OCI-M2 (cell line): ENCODE measurements around the gene NCAPH2.

ENCODE experiments used
- DNase-seq: peaks from one replicate; lab custom pipeline; 2025; ENCODE audit not compliant: unreplicated experiment; lab: John Stamatoyannopoulos, UW

Gene NCAPH2

GRCh38 chr22:50545522-50546325 lies 37.7 kb downstream of the NCAPH2 start, which contains the start of gene KLHDC7B:
KLHDC7B (plus strand) TSS chr22:50545899; CDS start chr22:50546244, 345 bp downstream.
- no peak for DNase-seq

DNA sequence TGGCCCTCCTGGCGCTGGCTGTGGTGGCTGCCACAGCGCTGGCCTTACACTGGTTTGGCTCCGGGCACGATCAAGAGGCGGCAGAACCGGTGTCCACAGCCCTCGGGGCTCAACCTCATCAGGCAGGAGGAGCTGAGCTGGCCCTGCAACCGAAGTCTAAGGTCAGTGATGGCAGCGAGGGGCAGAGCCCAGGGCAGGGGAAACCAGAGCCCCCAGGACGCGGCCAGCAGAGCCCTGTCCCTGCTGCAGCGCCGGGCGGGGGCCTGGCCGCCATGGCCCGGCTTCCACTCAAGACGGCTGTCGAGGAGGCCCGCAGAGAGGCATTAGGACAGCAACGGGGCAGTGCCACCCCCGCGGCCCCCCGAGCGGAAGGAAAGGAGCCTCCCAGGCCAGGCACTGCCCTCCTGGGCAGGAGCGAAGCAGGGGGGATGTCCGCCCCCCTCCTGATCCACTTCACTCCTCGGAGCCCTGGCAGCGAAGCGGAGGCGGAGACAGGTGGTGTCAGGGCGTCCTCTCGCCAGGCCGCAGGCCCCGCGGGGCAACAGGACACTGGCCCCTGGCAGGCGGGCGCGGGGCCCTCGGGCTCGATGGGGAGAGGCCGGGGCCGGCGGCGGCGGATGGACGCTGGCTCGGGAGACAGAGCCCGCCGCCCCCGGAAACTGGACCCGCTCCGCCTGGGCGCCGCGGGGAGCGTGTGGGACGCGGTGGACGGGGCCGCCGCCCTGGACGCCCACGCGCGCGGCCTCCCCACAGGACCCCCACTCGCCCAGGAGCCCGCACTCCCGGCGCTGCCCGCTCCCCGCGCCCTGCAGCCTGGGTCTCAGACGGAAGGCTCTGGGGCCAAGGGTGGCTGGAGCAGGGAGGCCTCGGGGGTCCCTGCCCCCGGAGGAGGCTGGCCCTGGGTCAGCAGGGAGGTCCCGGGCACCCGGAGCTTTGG lies 38.6 kb downstream of the NCAPH2 start:
- no peak for DNase-seq

- DNase-seq: no peak
These were observed 39.4 kb downstream of the NCAPH2 start for GRCh38 chr22:50547263-50547985.

DNA sequence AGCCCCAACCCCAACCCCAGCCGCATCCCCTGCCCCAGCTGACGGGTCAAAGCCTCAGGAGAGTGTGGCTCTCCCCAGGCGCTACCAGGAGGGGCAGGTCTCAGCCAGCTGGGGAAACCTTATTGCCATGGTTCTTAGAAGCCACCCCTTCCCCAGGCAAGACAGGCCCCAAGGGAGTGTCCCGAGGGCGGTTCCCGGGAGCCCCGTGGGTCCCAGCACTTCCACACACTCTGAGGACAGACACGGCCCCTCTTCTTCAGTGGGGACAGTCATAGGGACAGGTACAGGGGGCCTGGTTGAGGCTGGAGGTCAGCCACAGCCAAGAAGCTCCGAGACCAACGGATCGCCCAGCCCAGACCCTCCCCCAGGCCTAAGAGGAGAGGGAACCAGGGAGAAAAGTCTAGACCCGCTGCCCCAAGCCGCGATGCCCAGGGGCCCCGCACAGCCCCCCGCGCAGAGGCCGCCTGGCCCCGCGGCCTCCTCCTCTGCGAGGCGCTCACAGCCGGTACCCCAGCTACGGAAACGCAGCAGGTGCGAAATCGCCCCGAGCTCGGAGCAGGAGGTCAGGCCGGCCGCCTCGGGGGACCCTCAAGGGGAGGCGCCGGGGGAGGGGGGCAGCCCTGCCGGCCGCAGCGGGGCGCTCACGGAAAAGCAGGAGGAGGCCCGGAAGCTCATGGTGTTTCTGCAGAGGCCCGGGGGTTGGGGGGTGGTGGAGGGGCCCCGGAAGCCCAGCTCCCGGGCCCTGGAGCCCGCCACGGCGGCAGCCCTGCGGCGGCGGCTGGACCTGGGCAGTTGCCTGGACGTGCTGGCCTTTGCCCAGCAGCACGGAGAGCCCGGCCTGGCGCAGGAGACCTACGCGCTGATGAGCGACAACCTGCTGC lies 40.3 kb downstream of the NCAPH2 start:
- DNase-seq: no peak

DNA sequence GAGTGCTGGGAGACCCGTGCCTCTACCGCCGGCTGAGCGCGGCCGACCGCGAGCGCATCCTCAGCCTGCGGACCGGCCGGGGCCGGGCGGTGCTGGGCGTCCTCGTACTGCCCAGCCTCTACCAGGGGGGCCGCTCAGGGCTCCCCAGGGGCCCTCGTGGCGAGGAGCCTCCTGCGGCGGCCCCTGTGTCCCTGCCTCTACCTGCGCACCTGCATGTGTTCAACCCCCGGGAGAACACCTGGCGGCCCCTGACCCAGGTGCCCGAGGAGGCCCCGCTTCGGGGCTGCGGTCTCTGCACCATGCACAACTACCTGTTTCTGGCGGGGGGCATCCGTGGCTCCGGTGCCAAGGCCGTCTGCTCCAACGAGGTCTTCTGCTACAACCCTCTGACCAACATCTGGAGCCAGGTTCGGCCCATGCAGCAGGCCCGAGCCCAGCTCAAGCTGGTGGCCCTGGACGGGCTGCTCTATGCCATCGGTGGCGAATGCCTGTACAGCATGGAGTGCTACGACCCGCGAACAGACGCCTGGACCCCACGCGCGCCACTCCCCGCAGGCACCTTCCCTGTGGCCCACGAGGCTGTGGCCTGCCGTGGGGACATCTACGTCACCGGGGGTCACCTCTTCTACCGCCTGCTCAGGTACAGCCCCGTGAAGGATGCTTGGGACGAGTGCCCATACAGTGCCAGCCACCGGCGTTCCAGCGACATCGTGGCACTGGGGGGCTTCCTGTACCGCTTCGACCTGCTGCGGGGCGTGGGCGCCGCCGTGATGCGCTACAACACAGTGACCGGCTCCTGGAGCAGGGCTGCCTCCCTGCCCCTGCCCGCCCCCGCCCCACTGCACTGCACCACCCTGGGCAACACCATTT lies 41.1 kb downstream of the NCAPH2 start:
- DNase-seq: no peak

DNA sequence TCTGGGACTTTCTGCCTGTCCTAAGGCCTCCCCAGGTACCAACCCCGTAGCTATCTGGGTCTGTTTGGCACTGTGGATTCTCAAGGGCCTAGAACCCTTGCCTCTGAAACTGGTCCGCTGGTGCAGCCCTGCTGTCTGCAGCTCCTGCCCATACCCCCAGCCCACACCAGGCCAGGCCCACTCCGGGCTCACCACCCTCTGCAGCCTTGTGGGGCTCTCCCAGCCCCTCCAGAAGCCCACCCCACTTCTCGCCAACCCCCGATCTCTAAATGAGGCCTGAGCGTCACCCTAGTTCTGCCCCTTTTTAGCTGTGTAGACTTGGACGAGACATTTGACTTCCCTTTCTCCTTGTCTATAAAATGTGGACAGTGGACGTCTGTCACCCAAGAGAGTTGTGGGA lies 42.4 kb downstream of the NCAPH2 start:
- DNase-seq: no peak

- DNase-seq: no peak
These were observed 43.2 kb downstream of the NCAPH2 start for GRCh38 chr22:50551160-50551752.

DNA sequence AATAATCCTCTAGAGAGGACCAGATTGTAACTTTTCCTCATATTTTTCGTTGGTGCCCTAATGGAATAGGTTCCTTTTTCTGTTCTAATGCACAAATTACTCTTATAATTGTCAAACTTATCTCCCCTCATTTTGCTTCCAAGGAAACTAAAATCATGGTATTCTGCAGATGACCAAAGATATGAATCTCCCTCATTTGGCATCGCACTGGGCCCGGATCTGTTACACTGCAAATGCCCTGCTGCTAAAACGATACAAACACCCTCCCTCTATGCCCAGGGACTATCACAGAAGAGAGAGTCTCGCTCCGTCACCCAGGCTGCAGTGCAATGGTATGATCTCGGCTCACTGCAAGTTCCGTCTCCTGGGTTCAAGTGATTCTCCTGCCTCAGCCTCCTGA lies 45.3 kb downstream of the NCAPH2 start:
- DNase-seq: no peak

- no peak for DNase-seq
These were observed 48.7 kb downstream of the NCAPH2 start for GRCh38 chr22:50556703-50557102.

GRCh38 chr22:50560034-50560433 lies 52.0 kb downstream of the NCAPH2 start:
- DNase-seq: no peak

DNA sequence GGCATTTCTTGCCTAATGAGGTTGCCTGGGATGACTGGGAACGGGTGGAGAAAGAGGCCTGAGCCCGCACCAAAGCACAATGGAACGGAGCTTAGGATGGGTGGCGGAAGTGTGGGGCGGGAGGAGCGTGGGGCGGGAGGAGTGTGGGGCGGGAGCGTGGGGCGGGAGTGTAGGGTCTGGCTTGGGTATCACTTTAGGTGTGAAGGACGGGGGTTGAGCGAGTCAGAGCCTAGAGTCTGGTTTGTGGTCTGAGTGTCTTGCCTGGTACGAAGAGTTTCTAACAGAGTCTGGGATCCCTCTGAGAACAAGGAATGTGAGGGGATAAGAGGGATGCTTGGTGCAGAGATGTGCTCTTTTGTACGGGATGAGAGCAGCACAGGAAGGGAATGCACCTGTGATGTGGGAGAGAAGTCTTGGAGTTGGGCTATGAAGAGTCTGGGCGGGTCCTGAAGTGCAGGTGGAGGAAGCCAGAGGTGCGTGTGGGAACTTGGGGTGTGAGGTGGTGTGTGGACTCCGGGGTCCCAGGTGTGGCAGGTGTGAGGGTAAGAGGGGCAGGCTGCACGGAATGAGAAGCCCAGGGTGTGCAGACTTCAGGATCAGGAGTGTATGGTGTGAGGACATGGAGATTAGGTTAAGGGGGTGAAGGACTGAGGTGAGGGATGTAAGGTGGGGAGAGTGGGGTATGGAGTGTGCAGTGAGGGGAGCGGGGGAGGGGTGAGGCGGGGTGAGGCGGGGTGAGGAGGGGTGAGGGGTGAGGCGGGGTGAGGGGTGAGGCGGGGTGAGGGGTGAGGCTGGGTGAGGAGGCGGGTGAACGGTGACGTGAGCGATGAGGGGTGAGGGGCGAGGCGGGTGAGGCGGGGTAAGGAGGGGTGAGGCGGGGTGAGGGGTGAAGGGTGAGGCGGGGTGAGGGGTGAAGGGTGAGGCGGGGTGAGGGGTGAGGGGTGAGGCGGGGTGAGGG lies 53.7 kb downstream of the NCAPH2 start:
- DNase-seq: no peak

DNA sequence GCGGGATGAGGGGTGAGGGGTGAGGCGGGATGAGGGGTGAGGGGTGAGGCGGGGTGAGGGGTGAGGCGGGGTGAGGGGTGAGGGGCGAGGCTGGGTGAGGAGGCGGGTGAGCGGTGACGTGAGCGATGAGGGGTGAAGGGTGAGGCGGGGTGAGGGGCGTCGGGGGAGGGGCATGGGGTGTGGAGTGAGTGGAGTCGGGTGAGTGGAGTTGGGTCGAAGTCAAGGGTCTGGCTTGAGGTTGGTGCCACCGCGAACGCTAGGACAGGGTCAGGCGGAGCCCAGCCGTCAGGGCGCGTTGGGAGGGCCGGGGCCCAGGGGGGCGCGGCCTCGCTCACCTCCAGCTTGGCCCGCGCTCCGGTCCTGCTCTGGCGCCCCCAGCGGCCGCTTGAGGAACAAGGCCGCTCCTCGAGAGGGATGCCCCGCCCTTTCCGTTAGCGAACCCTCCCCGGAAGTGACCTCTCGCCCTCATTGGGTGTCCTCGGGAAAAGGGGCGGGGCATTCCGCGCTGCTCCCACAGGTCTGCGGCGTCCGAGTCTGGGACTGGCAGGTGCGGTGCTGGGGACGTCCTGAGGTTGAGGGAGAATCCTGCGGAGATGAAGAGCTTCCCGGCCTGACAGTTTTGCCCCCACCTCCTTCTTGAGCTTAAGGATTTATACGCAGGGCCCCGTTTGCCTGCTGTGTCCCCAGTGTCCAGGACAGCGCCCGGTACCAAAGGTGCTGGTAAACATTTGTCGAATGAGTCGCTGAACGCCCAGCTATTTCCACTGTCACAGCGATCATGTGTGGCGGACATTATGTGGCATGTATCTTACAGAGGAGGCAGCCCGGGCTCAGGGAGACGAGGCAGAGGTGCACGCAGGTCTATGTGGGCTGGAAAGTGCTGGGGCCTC lies 54.7 kb downstream of the NCAPH2 start, which contains the start of gene SYCE3:
Gene SYCE3 (minus strand): TSS at position 397 of the 890 bp plus-strand sequence. CDS start 6,514 bp downstream, outside the sequence.
- peak; percentile 65 for DNase-seq

GRCh38 chr22:50563413-50564160 lies 55.6 kb downstream of the NCAPH2 start:
- DNase-seq: no peak

DNA sequence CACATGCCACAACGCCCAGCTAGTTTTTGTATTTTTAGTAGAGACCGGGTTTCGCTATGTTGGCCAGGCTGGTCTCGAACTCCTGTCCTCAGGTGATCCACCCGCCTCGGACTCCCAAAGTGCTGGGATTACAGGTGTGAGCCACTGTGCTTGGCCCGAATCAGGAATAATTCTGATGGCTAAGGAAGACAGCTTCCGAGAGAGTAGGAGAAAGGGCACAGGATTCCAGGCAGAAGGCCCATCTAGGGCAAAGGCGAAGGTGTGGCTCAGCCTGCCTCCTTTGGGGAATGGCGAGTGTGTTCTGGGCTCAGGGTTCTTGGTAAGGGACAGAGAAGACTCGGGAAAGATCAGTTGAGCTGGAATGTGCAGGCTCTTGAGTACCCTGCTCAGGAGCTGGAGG lies 56.3 kb downstream of the NCAPH2 start:
- DNase-seq: no peak

- DNase-seq: no peak
These were observed 59.8 kb downstream of the NCAPH2 start for GRCh38 chr22:50567721-50568252.

- no peak for DNase-seq
These were observed 60.6 kb downstream of the NCAPH2 start for GRCh38 chr22:50568626-50569025.
